Loucy (cell line): Measurements from ENCODE around the gene GNG10.

Experiments
- H2AFZ ChIP-seq: fragments of 200-600 bp; sonication (generic); 2 replicates; pipeline ENCODE4 v1.6.0; 2016; ENCODE audit warnings: antibody characterized with exemption, mild to moderate bottlenecking, low read length, moderate library complexity
- H3F3A ChIP-seq: fragments of 200-600 bp; 2 replicates; pipeline ENCODE4 v1.6.0; 2016; ENCODE audit warnings: antibody characterized with exemption, low read depth, mild to moderate bottlenecking
- H3K27me3 ChIP-seq: fragments of 200-600 bp; sonication (generic); 2 replicates; pipeline ENCODE4 v1.6.1; 2014; ENCODE audit warnings: low read length, mild to moderate bottlenecking; ENCODE audit not compliant: insufficient read depth, poor library complexity, severe bottlenecking
- H3K36me3 ChIP-seq: fragments of 200-600 bp; sonication (generic); 2 replicates; pipeline ENCODE4 v1.6.1; 2016; ENCODE audit warnings: low read length; ENCODE audit not compliant: insufficient read depth
- H3K4me1 ChIP-seq: fragments of 200-600 bp; sonication (generic); 2 replicates; pipeline ENCODE4 v1.5.1; 2014; ENCODE audit warnings: low read length, mild to moderate bottlenecking; ENCODE audit not compliant: insufficient read depth, poor library complexity, severe bottlenecking
- H3K4me2 ChIP-seq: fragments of 200-600 bp; sonication (generic); 2 replicates; pipeline ENCODE4 v1.6.0; 2014; ENCODE audit warnings: antibody characterized with exemption, low read length, low read depth, mild to moderate bottlenecking; ENCODE audit not compliant: poor library complexity, severe bottlenecking
- H3K4me3 ChIP-seq: fragments of 200-600 bp; sonication (generic); 2 replicates; pipeline ENCODE4 v1.5.1; 2014; ENCODE audit warnings: low read length, mild to moderate bottlenecking, mixed read lengths; ENCODE audit not compliant: poor library complexity, severe bottlenecking
- H3K79me2 ChIP-seq: fragments of 200-600 bp; sonication (generic); 2 replicates; pipeline ENCODE4 v1.6.1; 2014; ENCODE audit warnings: low read length; ENCODE audit not compliant: insufficient read depth
- H3K9ac ChIP-seq: fragments of 200-600 bp; sonication (generic); 2 replicates; pipeline ENCODE4 v1.6.0; 2014; ENCODE audit warnings: mild to moderate bottlenecking, low read depth, low read length, moderate library complexity; ENCODE audit not compliant: poor library complexity, severe bottlenecking
- H3K9me2 ChIP-seq: fragments of 200-600 bp; sonication (generic); replicated peaks from 2 replicates; pipeline ENCODE4 v1.6.1; 2016; ENCODE audit warnings: low read depth, low read length, mixed read lengths
- H3K9me3 ChIP-seq: fragments of 200-600 bp; sonication (generic); 2 replicates; pipeline ENCODE4 v1.6.1; 2014; ENCODE audit warnings: mild to moderate bottlenecking, antibody characterized with exemption, low read length, low read depth; ENCODE audit not compliant: insufficient read depth
- H4K20me1 ChIP-seq: fragments of 200-600 bp; sonication (generic); 2 replicates; pipeline ENCODE4 v1.6.0; 2014; ENCODE audit warnings: antibody characterized with exemption, low read length, mild to moderate bottlenecking; ENCODE audit not compliant: insufficient read depth, poor library complexity, severe bottlenecking
- EZH2phosphoT487 ChIP-seq: fragments of 200-600 bp; IDR thresholded peaks from 2 replicates; pipeline ENCODE4 v1.6.1; 2018; ENCODE audit warnings: antibody characterized with exemption, mild to moderate bottlenecking, moderate library complexity, borderline replicate concordance
- TF ChIP-seq, protein P1 (sequence below): fragments of 200-600 bp; sonication (generic); conservative IDR thresholded peaks from 2 replicates; pipeline ENCODE4 v1.5.1; 2014; ENCODE audit warnings: mild to moderate bottlenecking, antibody characterized with exemption, low read length

Gene GNG10

DNA sequence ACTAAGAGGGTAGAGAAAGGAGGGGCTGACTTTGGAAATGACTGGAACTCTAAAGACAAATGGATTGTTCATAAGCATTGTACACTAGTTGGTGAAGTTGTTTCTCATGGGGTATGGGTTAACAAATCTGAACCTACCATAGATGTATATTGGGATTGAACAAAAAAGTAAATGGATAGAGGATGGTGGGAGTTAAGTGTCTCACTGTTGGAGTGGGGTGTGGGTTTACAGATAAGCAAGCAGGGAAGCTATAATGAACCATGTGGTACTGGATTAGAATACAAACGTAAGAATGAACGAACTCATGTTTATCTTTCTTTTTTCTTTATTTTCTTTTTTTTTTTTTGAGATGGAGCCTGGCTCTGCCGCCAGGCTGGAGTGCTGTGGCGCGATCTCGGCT, 17.8 kb downstream of the GNG10 start:
- Histone ChIP-seq H3K36me3 (no peaks in the 10 kb centered on the region; the same call in 1 of the 2 replicates), H3K4me3 (no peak overlapping the region), H3K9me2 (no peaks in the 10 kb centered on the region), H3K4me2 (no peak overlapping the region), H3K79me2 (no peaks in the 10 kb centered on the region), H4K20me1 (no peaks in the 10 kb centered on the region), H3F3A (no peaks in the 10 kb centered on the region), H3K27me3 (no peaks in the 10 kb centered on the region), H3K9ac (no peak overlapping the region), H3K4me1 (no peaks in the 10 kb centered on the region), H3K9me3 (no peaks in the 10 kb centered on the region), H2AFZ (no peak overlapping the region)
- no peak for TF ChIP-seq EZH2phosphoT487

DNA sequence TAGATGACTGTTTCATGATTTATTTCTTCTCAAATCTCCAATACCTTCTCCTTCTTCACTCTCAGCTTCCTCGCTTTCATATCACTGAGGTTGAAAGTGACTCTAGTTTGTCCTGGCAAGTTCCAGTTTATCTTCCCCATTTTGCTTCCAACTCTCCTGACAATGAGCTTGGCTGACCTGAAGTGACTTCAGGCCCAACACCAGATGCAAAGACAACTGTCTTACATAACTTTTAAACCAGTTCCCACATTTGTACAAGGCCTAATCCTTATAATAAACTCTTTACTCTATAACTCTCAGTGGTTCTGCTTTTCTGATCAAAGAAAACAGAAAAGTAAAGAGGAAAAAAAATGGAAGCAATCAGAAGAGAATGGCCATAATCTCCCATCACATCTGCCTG, 22.0 kb downstream of the GNG10 start:
- Histone ChIP-seq H3F3A (no peaks in the 10 kb centered on the region), H3K4me1 (no peaks in the 10 kb centered on the region), H3K9me3 (no peaks in the 10 kb centered on the region), H3K9ac (no peak overlapping the region), H2AFZ (no peak overlapping the region), H3K27me3 (no peaks in the 10 kb centered on the region), H4K20me1 (no peaks in the 10 kb centered on the region), H3K9me2 (no peaks in the 10 kb centered on the region), H3K79me2 (no peaks in the 10 kb centered on the region), H3K4me2 (no peak overlapping the region), H3K4me3 (no peak overlapping the region), H3K36me3 (no peaks in the 10 kb centered on the region; the same call in 1 of the 2 replicates)
- no peak for TF ChIP-seq EZH2phosphoT487
- TF ChIP-seq, protein P1, sequence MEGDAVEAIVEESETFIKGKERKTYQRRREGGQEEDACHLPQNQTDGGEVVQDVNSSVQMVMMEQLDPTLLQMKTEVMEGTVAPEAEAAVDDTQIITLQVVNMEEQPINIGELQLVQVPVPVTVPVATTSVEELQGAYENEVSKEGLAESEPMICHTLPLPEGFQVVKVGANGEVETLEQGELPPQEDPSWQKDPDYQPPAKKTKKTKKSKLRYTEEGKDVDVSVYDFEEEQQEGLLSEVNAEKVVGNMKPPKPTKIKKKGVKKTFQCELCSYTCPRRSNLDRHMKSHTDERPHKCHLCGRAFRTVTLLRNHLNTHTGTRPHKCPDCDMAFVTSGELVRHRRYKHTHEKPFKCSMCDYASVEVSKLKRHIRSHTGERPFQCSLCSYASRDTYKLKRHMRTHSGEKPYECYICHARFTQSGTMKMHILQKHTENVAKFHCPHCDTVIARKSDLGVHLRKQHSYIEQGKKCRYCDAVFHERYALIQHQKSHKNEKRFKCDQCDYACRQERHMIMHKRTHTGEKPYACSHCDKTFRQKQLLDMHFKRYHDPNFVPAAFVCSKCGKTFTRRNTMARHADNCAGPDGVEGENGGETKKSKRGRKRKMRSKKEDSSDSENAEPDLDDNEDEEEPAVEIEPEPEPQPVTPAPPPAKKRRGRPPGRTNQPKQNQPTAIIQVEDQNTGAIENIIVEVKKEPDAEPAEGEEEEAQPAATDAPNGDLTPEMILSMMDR, result no peak

DNA sequence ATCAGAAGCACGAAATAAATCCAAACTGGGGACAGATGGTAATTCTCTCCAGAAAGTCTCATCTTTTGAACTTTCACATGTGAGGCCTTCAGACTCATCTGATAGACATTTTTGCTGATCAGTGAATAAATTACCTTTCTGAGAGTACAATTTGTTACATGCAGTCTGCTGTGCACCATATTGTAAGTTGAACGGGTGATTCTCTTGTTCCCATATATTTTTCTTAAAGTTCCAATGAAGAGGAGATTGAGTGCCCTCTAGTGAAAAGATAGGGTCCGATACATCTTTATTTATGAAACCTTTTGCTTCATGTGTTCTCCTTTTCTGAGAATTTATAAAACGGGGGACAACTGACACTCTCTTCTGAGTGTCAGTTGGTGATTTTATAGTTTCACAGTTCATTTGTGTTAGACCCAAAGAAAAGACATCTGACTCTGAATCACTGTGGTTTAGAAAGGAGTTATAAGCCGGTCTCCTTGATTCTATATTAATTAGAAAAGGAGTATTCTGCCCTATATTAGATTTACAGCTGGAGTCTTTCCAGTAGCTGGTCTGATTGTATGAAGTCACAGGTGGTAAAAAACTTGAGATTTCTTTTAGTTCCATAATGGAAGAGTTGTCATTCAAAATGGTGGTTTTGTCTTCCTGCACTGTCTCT, 30.4 kb downstream of the GNG10 start:
- no peaks in the 10 kb centered on the region for H3K9me2 ChIP-seq
- no peaks in the 10 kb centered on the region; the same call in 1 of the 2 replicates for H3F3A ChIP-seq
- no peak overlapping the region for H3K9ac ChIP-seq
- H3K9me3 ChIP-seq, result no peaks in the 10 kb centered on the region
- H4K20me1 ChIP-seq, result no peaks in the 10 kb centered on the region
- H3K36me3 ChIP-seq, result no peaks in the 10 kb centered on the region
- H3K27me3 ChIP-seq, result no peaks in the 10 kb centered on the region
- TF ChIP-seq, protein P1, result peak; percentile 71
- no peak for TF ChIP-seq EZH2phosphoT487
- no peak overlapping the region for H3K4me3 ChIP-seq
- no peaks in the 10 kb centered on the region for H3K4me1 ChIP-seq
- H3K79me2 ChIP-seq, result no peaks in the 10 kb centered on the region
- no peak overlapping the region for H3K4me2 ChIP-seq
- peak overlapping the region; percentile 80 for H2AFZ ChIP-seq

DNA sequence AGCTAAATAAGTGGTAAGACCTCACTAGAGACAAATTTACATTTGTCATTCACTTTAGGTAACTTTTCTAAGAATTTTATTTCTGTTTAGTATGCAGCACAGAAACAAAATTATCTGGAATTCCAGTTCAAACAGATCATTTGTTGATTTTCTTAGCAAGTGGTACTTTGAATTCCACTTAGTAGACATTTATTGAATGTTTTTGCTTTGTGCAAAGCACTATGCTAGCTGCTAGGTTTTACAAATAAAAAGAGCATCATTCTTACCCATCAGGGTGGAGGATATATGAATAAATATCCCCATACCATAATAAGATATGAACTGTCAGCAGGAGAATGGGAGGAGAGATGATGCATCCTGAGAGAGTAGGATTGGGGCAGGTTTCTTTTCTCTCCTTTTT, 35.4 kb downstream of the GNG10 start:
- H3K9me3 ChIP-seq, result no peaks in the 10 kb centered on the region
- no peaks in the 10 kb centered on the region for H3K79me2 ChIP-seq
- H3K4me3 ChIP-seq, result no peak overlapping the region
- TF ChIP-seq, protein P1, result no peak
- TF ChIP-seq EZH2phosphoT487, result no peak
- no peak overlapping the region for H3K4me2 ChIP-seq
- no peak overlapping the region for H3K9ac ChIP-seq
- no peaks in the 10 kb centered on the region for H3K9me2 ChIP-seq
- H2AFZ ChIP-seq, result no peak overlapping the region
- H4K20me1 ChIP-seq, result no peaks in the 10 kb centered on the region
- no peaks in the 10 kb centered on the region; the same call in 1 of the 2 replicates for H3F3A ChIP-seq
- peaks cover 17% of the 10 kb centered on the region for H3K4me1 ChIP-seq
- no peaks in the 10 kb centered on the region for H3K27me3 ChIP-seq
- H3K36me3 ChIP-seq, result no peaks in the 10 kb centered on the region
